ENCODE data around the gene MSRB2.

DNA sequence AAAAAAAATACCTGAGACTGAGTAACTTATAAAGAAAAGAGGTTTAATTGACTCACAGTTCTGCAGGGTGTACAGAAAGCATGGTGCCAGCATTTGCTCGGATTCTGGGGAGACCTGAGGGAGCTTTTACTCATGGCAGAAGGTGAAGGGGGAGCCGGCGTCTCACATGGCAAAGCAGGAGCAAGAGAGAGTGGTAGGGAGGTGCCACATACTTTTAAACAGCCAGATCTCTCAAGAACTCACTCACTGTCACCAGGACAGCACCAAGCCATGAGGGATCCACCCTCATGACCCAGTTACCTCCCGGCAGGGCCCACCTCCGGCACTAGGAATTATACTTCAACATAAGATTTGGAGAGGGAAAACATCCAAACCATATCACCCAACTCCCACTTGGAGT, 25.8 kb downstream of the MSRB2 start:
- no peak for TF ChIP-seq POLR2A (IDR thresholded peaks at IDR 0.05)
- TF ChIP-seq, protein P1, sequence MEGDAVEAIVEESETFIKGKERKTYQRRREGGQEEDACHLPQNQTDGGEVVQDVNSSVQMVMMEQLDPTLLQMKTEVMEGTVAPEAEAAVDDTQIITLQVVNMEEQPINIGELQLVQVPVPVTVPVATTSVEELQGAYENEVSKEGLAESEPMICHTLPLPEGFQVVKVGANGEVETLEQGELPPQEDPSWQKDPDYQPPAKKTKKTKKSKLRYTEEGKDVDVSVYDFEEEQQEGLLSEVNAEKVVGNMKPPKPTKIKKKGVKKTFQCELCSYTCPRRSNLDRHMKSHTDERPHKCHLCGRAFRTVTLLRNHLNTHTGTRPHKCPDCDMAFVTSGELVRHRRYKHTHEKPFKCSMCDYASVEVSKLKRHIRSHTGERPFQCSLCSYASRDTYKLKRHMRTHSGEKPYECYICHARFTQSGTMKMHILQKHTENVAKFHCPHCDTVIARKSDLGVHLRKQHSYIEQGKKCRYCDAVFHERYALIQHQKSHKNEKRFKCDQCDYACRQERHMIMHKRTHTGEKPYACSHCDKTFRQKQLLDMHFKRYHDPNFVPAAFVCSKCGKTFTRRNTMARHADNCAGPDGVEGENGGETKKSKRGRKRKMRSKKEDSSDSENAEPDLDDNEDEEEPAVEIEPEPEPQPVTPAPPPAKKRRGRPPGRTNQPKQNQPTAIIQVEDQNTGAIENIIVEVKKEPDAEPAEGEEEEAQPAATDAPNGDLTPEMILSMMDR (IDR thresholded peaks at IDR 0.05): no peak
